H1 (cell line): ENCODE measurements around the gene IQCN. TPM values are rescaled to one million over a fixed set of nuclear protein-coding genes. Genes with fewer than 3 reads are reported as not detected.

Source experiments
- CTCF ChIA-PET: fragments of 300-600 bp; sonication (Branson Sonifier 250); formaldehyde crosslinking; loops from one replicate; lab custom pipeline; 2021; ENCODE audit not compliant: partially characterized antibody; lab: Charles Lee
- POLR2A ChIA-PET: fragments of 300-600 bp; sonication (Branson Sonifier 250); formaldehyde crosslinking; loops from one replicate; lab custom pipeline; 2021; ENCODE audit warnings: inconsistent platforms; ENCODE audit not compliant: partially characterized antibody; lab: Charles Lee
- DNase-seq, 2 experiments: peaks; one replicate each; pipeline versions ENCODE4 v3.0.0 to v3.0.0-alpha.2; 2010 to 2022; ENCODE audit warnings: low spot score in 2 of 2, low read depth in 1 of 2, mixed read lengths in 1 of 2
- FAIRE-seq: peaks from 2 replicates; lab custom pipeline; 2011; peaks lifted over from hg19 to GRCh38; lab: Jason Lieb, UNC
- H2AFZ ChIP-seq: 2 replicates; pipeline ENCODE4 v1.8.1; 2012; ENCODE audit warnings: low read length, inconsistent platforms
- H2AK5ac ChIP-seq: 2 replicates; pipeline ENCODE4 v1.6.1; 2013; ENCODE audit warnings: low read depth, low read length
- H2BK120ac ChIP-seq: replicated peaks from 2 replicates; pipeline ENCODE3; 2013; ENCODE audit warnings: low read depth, low read length, inconsistent platforms
- H2BK12ac ChIP-seq: 2 replicates; pipeline ENCODE4 v1.6.1; 2013; ENCODE audit warnings: low read depth, low read length
- H2BK15ac ChIP-seq: 2 replicates; pipeline ENCODE4 v1.6.1; 2013; ENCODE audit warnings: low read length
- H2BK20ac ChIP-seq: 2 replicates; pipeline ENCODE4 v1.6.1; 2013; ENCODE audit warnings: low read length
- H2BK5ac ChIP-seq: 2 replicates; pipeline ENCODE4 v1.6.1; 2013; ENCODE audit warnings: low read depth, low read length
- H3K14ac ChIP-seq: 2 replicates; pipeline ENCODE4 v1.6.1; 2013; ENCODE audit warnings: inconsistent platforms; ENCODE audit not compliant: insufficient read length
- H3K18ac ChIP-seq: 2 replicates; pipeline ENCODE4 v1.6.1; 2013; ENCODE audit warnings: low read length; ENCODE audit errors: extremely low read depth
- H3K23ac ChIP-seq: 2 replicates; pipeline ENCODE4 v1.6.1; 2013; ENCODE audit warnings: inconsistent platforms; ENCODE audit not compliant: insufficient read length
- H3K23me2 ChIP-seq: 2 replicates; pipeline ENCODE4 v1.6.1; 2013; ENCODE audit warnings: low read depth, low read length
- H3K27ac ChIP-seq: 2 replicates; pipeline ENCODE4 v1.6.1; 2011; ENCODE audit warnings: low read depth, low read length, inconsistent platforms
- H3K27me3 ChIP-seq, 4 experiments: replicated peaks in 1 of 4; 1 replicate in 1 of 4; 2 replicates in 3 of 4; pipeline versions ENCODE4 v1.6.1 to v1.8.1; 2011 to 2013; ENCODE audit warnings: low read length in 3 of 4, mild to moderate bottlenecking in 3 of 4, inconsistent platforms in 2 of 4, mixed read lengths in 2 of 4, moderate library complexity in 1 of 4; ENCODE audit not compliant: control insufficient read depth in 3 of 4, insufficient read depth in 3 of 4; ENCODE audit errors: extremely low read depth in 1 of 4
- H3K36me3 ChIP-seq, 4 experiments: 2 replicates each; pipeline versions ENCODE4 v1.6.1 to v1.8.1; 2011 to 2013; ENCODE audit warnings: mild to moderate bottlenecking in 4 of 4, low read length in 3 of 4, moderate library complexity in 2 of 4, control low read depth in 1 of 4, inconsistent platforms in 1 of 4; ENCODE audit not compliant: insufficient read depth in 4 of 4, control insufficient read depth in 2 of 4
- H3K4ac ChIP-seq: replicated peaks from 2 replicates; pipeline ENCODE3; 2013; ENCODE audit warnings: low read length, low read depth, mixed read lengths, inconsistent platforms; ENCODE audit not compliant: insufficient read length
- H3K4me1 ChIP-seq, 4 experiments: replicated peaks in 1 of 4; 1 replicate in 1 of 4; 2 replicates in 3 of 4; pipeline versions ENCODE4 v1.6.1 to v1.8.1; 2011 to 2013; ENCODE audit warnings: low read length in 3 of 4, inconsistent platforms in 2 of 4, mixed read lengths in 1 of 4; ENCODE audit not compliant: insufficient read depth in 4 of 4, control insufficient read depth in 3 of 4
- H3K4me2 ChIP-seq, 2 experiments: 2 replicates each; pipeline versions ENCODE4 v1.6.1 to v1.8.1; 2011 to 2013; ENCODE audit warnings: low read depth in 2 of 2, low read length in 2 of 2, control low read depth in 1 of 2, inconsistent platforms in 1 of 2, mild to moderate bottlenecking in 1 of 2; ENCODE audit not compliant: insufficient read depth in 1 of 2
- H3K4me3 ChIP-seq, 4 experiments: fragments of 200-600, 300-600 bp in 1 of 4; sonication (generic), shearing (Covaris generic), sonication (Bioruptor Twin) in 1 of 4; 2 replicates each; pipeline versions ENCODE4 v1.5.1 to v1.8.1; 2011 to 2016; ENCODE audit warnings: low read length in 4 of 4, low read depth in 3 of 4, control low read depth in 2 of 4, inconsistent platforms in 2 of 4, mild to moderate bottlenecking in 2 of 4, mixed read lengths in 1 of 4, moderate library complexity in 1 of 4; ENCODE audit not compliant: insufficient read depth in 2 of 4; ENCODE audit errors: extremely low read depth in 1 of 4
- H3K56ac ChIP-seq: replicated peaks from 2 replicates; pipeline ENCODE3; 2013; ENCODE audit warnings: low read depth, mild to moderate bottlenecking, mixed read lengths, low read length, inconsistent platforms; ENCODE audit not compliant: insufficient read length
- H3K79me1 ChIP-seq: 2 replicates; pipeline ENCODE4 v1.6.1; 2013; ENCODE audit warnings: low read depth, low read length, control low read depth
- H3K79me2 ChIP-seq, 2 experiments: 2 replicates each; pipeline versions ENCODE4 v1.6.1 to v1.8.1; 2012 to 2013; ENCODE audit warnings: low read length in 2 of 2, mild to moderate bottlenecking in 2 of 2, inconsistent platforms in 1 of 2; ENCODE audit not compliant: insufficient read depth in 2 of 2, control insufficient read depth in 1 of 2
- H3K9ac ChIP-seq, 4 experiments: replicated peaks in 1 of 4; 1 replicate in 1 of 4; 2 replicates in 3 of 4; pipeline versions ENCODE4 v1.6.1 to v1.8.1; 2011 to 2013; ENCODE audit warnings: low read depth in 3 of 4, low read length in 3 of 4, control low read depth in 2 of 4, mild to moderate bottlenecking in 2 of 4, moderate library complexity in 2 of 4, inconsistent platforms in 1 of 4; ENCODE audit errors: extremely low read depth in 1 of 4
- H3K9me3 ChIP-seq, 2 experiments: 2 replicates each; pipeline versions ENCODE4 v1.6.1 to v1.8.1; 2012 to 2013; ENCODE audit warnings: mild to moderate bottlenecking in 2 of 2, moderate library complexity in 2 of 2, control low read depth in 1 of 2, inconsistent platforms in 1 of 2, low read depth in 1 of 2, low read length in 1 of 2, mixed read lengths in 1 of 2; ENCODE audit not compliant: insufficient read depth in 2 of 2
- H4K20me1 ChIP-seq, 2 experiments: replicated peaks in 1 of 2; 2 replicates each; pipeline versions ENCODE3 to v1.8.1; 2011 to 2013; ENCODE audit warnings: inconsistent platforms in 2 of 2, low read length in 2 of 2, mild to moderate bottlenecking in 1 of 2; ENCODE audit not compliant: insufficient read depth in 2 of 2, control insufficient read depth in 1 of 2
- H4K5ac ChIP-seq: 2 replicates; pipeline ENCODE4 v1.6.1; 2013; ENCODE audit warnings: low read length, low read depth, mixed read lengths, inconsistent platforms; ENCODE audit not compliant: insufficient read length
- H4K8ac ChIP-seq: 2 replicates; pipeline ENCODE4 v1.8.0; 2013; ENCODE audit warnings: mild to moderate bottlenecking, moderate library complexity, low read length, inconsistent platforms; ENCODE audit not compliant: insufficient read depth; ENCODE audit errors: extremely low read depth
- H4K91ac ChIP-seq: replicated peaks from 2 replicates; pipeline ENCODE3; 2013; ENCODE audit warnings: low read length, mixed read lengths, inconsistent platforms; ENCODE audit not compliant: insufficient read length
- CBX5 ChIP-seq: fragments of 300-800, 300-1000 bp; sonication (generic); IDR thresholded peaks from 2 replicates; pipeline ENCODE4 v1.7.1; 2016; ENCODE audit warnings: antibody characterized with exemption, low read length, low read depth
- CREB1 ChIP-seq: IDR thresholded peaks from 2 replicates; pipeline ENCODE4 v1.6.1; 2012; ENCODE audit warnings: inconsistent platforms
- CTBP2 ChIP-seq: IDR thresholded peaks from 2 replicates; pipeline ENCODE4 v1.7.0; 2011; ENCODE audit warnings: borderline replicate concordance, mild to moderate bottlenecking, moderate library complexity, mixed read lengths, low read length; ENCODE audit not compliant: insufficient read depth, insufficient read length
- FOSL1 ChIP-seq: IDR thresholded peaks from 2 replicates; pipeline ENCODE4 v1.6.1; 2011; ENCODE audit warnings: mild to moderate bottlenecking, low read depth, low read length, moderate library complexity; ENCODE audit not compliant: insufficient read depth
- JUND ChIP-seq: IDR thresholded peaks from 2 replicates; pipeline ENCODE4 v1.6.1; 2011; ENCODE audit warnings: mild to moderate bottlenecking, improper control_type of control experiment, low read length
- KDM4A ChIP-seq: IDR thresholded peaks from one replicate; pipeline ENCODE4 v1.7.1; 2012; ENCODE audit warnings: low read depth, mild to moderate bottlenecking, moderate library complexity, low read length, inconsistent platforms; ENCODE audit not compliant: severe bottlenecking
- PHF8 ChIP-seq: fragments of 200-600 bp; sonication (generic); conservative IDR thresholded peaks from 2 replicates; pipeline ENCODE4 v1.7.1; 2012; ENCODE audit warnings: low read depth, mild to moderate bottlenecking, inconsistent platforms, low read length, moderate library complexity
- RAD21 ChIP-seq, 2 experiments: IDR thresholded peaks in 1 of 2; conservative IDR thresholded peaks in 1 of 2; 2 replicates each; pipeline ENCODE4 v1.6.1; 2011; ENCODE audit warnings: low read depth in 2 of 2, low read length in 2 of 2, improper control_type of control experiment in 1 of 2, inconsistent platforms in 1 of 2, mild to moderate bottlenecking in 1 of 2, moderate library complexity in 1 of 2
- SP2 ChIP-seq: IDR thresholded peaks from 2 replicates; pipeline ENCODE4 v1.6.1; 2012; ENCODE audit warnings: mild to moderate bottlenecking, low read length, inconsistent platforms
- WGBS, 2 experiments: shearing (Covaris generic) in 1 of 2; methylation state at CpG; one replicate each; pipeline versions ENCODE4 v1.1.6 to v1.1.7; 2013 to 2015; ENCODE audit warnings: low lambda C conversion rate in 2 of 2, mixed read lengths in 2 of 2, inconsistent platforms in 1 of 2, low coverage in 1 of 2, missing lambda C conversion rate in 1 of 2; ENCODE audit not compliant: insufficient replicate concordance in 2 of 2, insufficient coverage in 1 of 2, insufficient read length in 1 of 2; ENCODE audit errors: extremely low coverage in 1 of 2, missing lambda C conversion rate in 1 of 2; 5-methylcytosine and 5-hydroxymethylcytosine counted together
- polyA plus RNA-seq, 7 experiments: library from polyadenylated mRNA; depleted of rRNA in 3 of 7; stranded (reverse) in 5 of 7; unstranded in 2 of 7; fragments of >200 nt in 5 of 7; fragments of 200-250 nt in 2 of 7; gene quantifications; 1 replicate in 5 of 7; 2 replicates in 1 of 7; 4 replicates in 1 of 7; pipeline versions ENCODE4 v1.2.1 to v1.2.3, GENCODE V29; 2011 to 2013; ENCODE audit warnings: missing spikeins in 2 of 7, mixed read lengths in 2 of 7
- total RNA-seq: library from RNA; stranded (reverse); fragmentation: NEBNext Ultra II Directional; extraction: Animal tissue kit (Norgen Biotek cat#: 25700); gene quantifications from 2 replicates; pipeline ENCODE4 v1.2.1, GENCODE V29; 2021

IQCN gene
- total and polyA plus RNA-seq, 2 of the 8 experiments (the other 6 are each of a cell fraction or from before 2014, with no cell fraction given) = 0.36 to 1.0 TPM

DNA sequence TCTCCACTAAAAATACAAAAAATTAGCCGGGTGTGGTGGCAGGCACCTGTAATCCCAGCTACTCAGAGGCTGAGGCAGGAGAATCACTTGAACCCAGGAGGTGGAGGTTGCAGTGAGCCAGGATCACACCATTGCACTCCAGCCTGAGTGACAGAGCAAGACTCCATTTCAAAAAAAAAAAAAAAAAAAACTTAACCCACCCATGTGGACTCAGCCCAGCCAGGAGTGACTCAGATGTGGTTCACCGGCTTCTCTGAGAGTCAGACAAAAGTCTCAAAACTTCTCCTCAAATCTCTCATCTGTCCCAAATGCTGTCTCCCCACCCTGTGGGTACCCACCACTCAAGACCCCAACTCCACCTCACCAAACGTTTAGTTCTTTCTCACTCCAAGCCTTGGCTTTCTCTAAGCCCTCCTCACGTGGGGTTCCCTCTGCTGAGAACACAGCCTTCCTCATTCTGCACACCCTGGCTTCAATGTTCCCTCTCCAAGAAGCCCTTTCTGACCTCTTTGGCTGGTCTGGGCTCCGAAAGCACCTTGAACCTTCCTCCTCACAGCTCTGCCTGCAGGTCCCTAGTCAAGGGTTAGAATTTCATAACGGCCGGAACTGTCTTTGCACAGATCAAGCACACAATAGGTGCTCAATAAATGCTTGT, 59.3 kb downstream of the IQCN start:
- no peak for FAIRE-seq
- CTCF ChIA-PET = interaction anchor here (0.6 to 1.2 kb wide), 4 partner anchors 9 to 34 kb away, joined by 3 to 4 read pairs (median 3); no protein-coding TSS in a partner anchor
- H2BK15ac ChIP-seq = no peak overlapping the region

More for the DNA sequence above, 59.3 kb downstream of the IQCN start:
- H3K9me3 ChIP-seq = no peaks in the 10 kb centered on the region
- no peak overlapping the region for H3K56ac ChIP-seq
- H3K4me2 ChIP-seq = no peak overlapping the region
- H2BK5ac ChIP-seq = no peak overlapping the region
- no peak overlapping the region for H3K27ac ChIP-seq
- H2BK12ac ChIP-seq = no peak overlapping the region
- TF ChIP-seq CBX5 (no peak), SP2 (no peak), RAD21 (IDR thresholded peaks at IDR 0.05 in 1 of 2, conservative IDR thresholded peaks at IDR 0.05 in 1 of 2; ENCODE audit: low read depth in 2 of 2, low read length in 2 of 2) (no peak), JUND (no peak), CTBP2 (no peak), FOSL1 (no peak), PHF8 (no peak), CREB1 (no peak), KDM4A (no peak)
- H4K8ac ChIP-seq = no peak overlapping the region
- H3K27me3 ChIP-seq = no peaks in the 10 kb centered on the region
- H3K36me3 ChIP-seq = no peaks in the 10 kb centered on the region
- H2BK20ac ChIP-seq = no peak overlapping the region
- no peaks in the 10 kb centered on the region for H3K79me1 ChIP-seq
- no peak overlapping the region for H3K18ac ChIP-seq
- H3K23ac ChIP-seq = no peak overlapping the region
- H3K9ac ChIP-seq = no peak overlapping the region
- POLR2A ChIA-PET = interaction anchor here (1.0 to 1.1 kb wide), 2 partner anchors 10 to 11 kb away, joined by 3 read pairs; partner anchors contain the start of gene RAB3A
- no peaks in the 10 kb centered on the region for H3K79me2 ChIP-seq
- H2AK5ac ChIP-seq = no peak overlapping the region
- H3K4me3 ChIP-seq = no peak overlapping the region
- no peak overlapping the region for H2AFZ ChIP-seq
- H3K23me2 ChIP-seq = no peaks in the 10 kb centered on the region
- H4K91ac ChIP-seq = no peak overlapping the region
- no peak overlapping the region for H2BK120ac ChIP-seq
- DNase-seq = no peak
- H3K4me1 ChIP-seq = no peaks in the 10 kb centered on the region
- H4K20me1 ChIP-seq = peaks cover 0 to 2% of the 10 kb centered on the region in 2 experiments
- no peak overlapping the region for H4K5ac ChIP-seq
- H3K4ac ChIP-seq = no peak overlapping the region
- WGBS, 2 experiments = 88% methylated on average over 7 of the region's 7 CpGs; no CpG with 5 or more reads in 1 of the 2 experiments
- no peak overlapping the region for H3K14ac ChIP-seq
